ENCODE measurements around the gene ZNF311.
"Not testable (repeated sequence)": the region's sequence is repeated elsewhere in the genome, so short reads cannot be mapped to it uniquely, and the experiment has no call there.

ZNF311 gene

GRCh38 chr6:28982476-28983266, 22.4 kb downstream of the ZNF311 start:
- no peak for DNase-seq

GRCh38 chr6:28981833-28982475, 23.2 kb downstream of the ZNF311 start:
- peak; percentile 87 to 88 for DNase-seq

GRCh38 chr6:28981431-28981832, 23.7 kb downstream of the ZNF311 start:
- DNase-seq = peak; percentile 87 to 90

- DNase-seq = peak; percentile 70 to 71
These were observed 24.2 kb downstream of the ZNF311 start for GRCh38 chr6:28980852-28981430.

- no peak for DNase-seq
These were observed 24.8 kb downstream of the ZNF311 start for GRCh38 chr6:28980137-28980851.

GRCh38 chr6:28979679-28980078, 25.4 kb downstream of the ZNF311 start:
- no peak for DNase-seq

- DNase-seq = no peak
These were observed 26.1 kb downstream of the ZNF311 start for GRCh38 chr6:28978959-28979561.

GRCh38 chr6:28978133-28978491, 27.0 kb downstream of the ZNF311 start:
- no peak for DNase-seq

GRCh38 chr6:28977341-28978132, 27.6 kb downstream of the ZNF311 start:
- peak; percentile 42 to 52 for DNase-seq

- no peak for DNase-seq
These were observed 28.4 kb downstream of the ZNF311 start for GRCh38 chr6:28976677-28977076.

GRCh38 chr6:28974505-28974904, 30.6 kb downstream of the ZNF311 start:
- DNase-seq = no peak

GRCh38 chr6:28970056-28970455, 35.1 kb downstream of the ZNF311 start:
- DNase-seq = not testable (repeated sequence)

GRCh38 chr6:28969129-28969528, 36.0 kb downstream of the ZNF311 start:
- DNase-seq = no peak

- no peak for DNase-seq
These were observed 36.6 kb downstream of the ZNF311 start for GRCh38 chr6:28968476-28968875.

- DNase-seq = no peak
These were observed 39.4 kb downstream of the ZNF311 start for GRCh38 chr6:28965706-28966105.

GRCh38 chr6:28960846-28961500, 44.1 kb downstream of the ZNF311 start:
- no peak for DNase-seq

GRCh38 chr6:28958561-28959243, 46.4 kb downstream of the ZNF311 start:
- DNase-seq = not testable (repeated sequence)

GRCh38 chr6:28957795-28958314, 47.3 kb downstream of the ZNF311 start:
- DNase-seq = not testable (repeated sequence)

GRCh38 chr6:28956331-28956730, 48.8 kb downstream of the ZNF311 start:
- DNase-seq = no peak

- peak; percentile 28 to 35 for DNase-seq
These were observed 51.4 kb downstream of the ZNF311 start for GRCh38 chr6:28953585-28954258.

All from activated T-cell treated with anti-CD3 and anti-CD28 coated beads, Interleukin-2, amount 50 U/mL, for 48 hours (primary cell).